Upper lobe of right lung (tissue), 1 donor: Measurements from ENCODE around the gene RHBDF2. TPM values are rescaled to one million over a fixed set of nuclear protein-coding genes. Genes with fewer than 3 reads are reported as not detected.
A peak's percentile ranks its signal among the peaks of the same experiment; 100 is the strongest.

Experiments used
- ATAC-seq: fragments of 200-7000 bp; cut with Tn5 transposase; one replicate; pipeline ENCODE4 v1.9.1; 2020; ENCODE audit warnings: mild to moderate bottlenecking, moderate library complexity
- DNase-seq: peaks from one replicate; pipeline ENCODE4 v3.0.0-alpha.2; 2020
- H3K27ac ChIP-seq: fragments of 200-600 bp; one replicate; pipeline ENCODE4 v1.8.0; 2022
- H3K27me3 ChIP-seq: fragments of 200-600 bp; one replicate; pipeline ENCODE4 v1.8.0; 2022; ENCODE audit warnings: mild to moderate bottlenecking
- H3K36me3 ChIP-seq: fragments of 200-600 bp; one replicate; pipeline ENCODE4 v1.8.0; 2022
- H3K4me1 ChIP-seq: fragments of 200-600 bp; one replicate; pipeline ENCODE4 v1.8.0; 2022
- H3K4me3 ChIP-seq: fragments of 200-600 bp; one replicate; pipeline ENCODE4 v1.8.0; 2022; ENCODE audit warnings: mild to moderate bottlenecking
- H3K9me3 ChIP-seq: fragments of 200-600 bp; one replicate; pipeline ENCODE4 v1.8.0; 2022
- intact Hi-C: fragments of 100-400 bp; cut with DNase I; formaldehyde crosslinking; loops from one replicate; pipeline ENCODE4 v1.11.0; 2022
- total RNA-seq: library from RNA; stranded (reverse); fragmentation: NEBNext Ultra II Directional; extraction: Animal tissue kit (Norgen Biotek cat#: 25700); gene quantifications from one replicate; pipeline ENCODE4 v1.2.1, GENCODE V29; 2021
- TF ChIP-seq, protein P1 (sequence below): fragments of 200-600 bp; IDR thresholded peaks from one replicate; pipeline ENCODE4 v1.8.0; 2022; ENCODE audit warnings: antibody characterized with exemption
- donor health status: DM: no; HTN: yes; CAD: no; lungs with severe emphysema.

RHBDF2 gene
- total RNA-seq, 1 donor from 2014 or later = 46.4 TPM

DNA sequence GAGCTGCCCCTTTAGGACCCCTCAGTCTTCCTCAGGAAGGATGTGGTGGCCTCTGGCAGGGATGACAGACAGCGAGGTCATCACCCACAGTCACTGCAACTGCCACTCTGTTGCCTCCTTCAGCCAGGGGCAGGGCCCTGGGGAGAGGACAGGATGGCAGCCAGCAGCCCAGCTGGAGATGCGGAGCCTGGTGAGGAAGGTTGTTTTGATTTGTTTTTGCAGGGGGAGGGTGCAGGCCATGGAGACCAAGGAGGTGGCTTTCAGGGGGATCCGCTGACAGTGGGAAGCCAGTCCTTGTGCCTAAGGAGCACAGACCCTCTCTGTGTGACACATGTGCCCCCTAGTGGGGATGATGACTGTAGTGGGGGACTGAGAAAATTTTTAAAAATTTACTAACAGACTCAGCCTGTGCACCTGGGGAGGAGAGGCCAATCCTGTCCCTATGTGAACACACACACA, 46.0 kb upstream of the RHBDF2 start:
- TF ChIP-seq, protein P1, sequence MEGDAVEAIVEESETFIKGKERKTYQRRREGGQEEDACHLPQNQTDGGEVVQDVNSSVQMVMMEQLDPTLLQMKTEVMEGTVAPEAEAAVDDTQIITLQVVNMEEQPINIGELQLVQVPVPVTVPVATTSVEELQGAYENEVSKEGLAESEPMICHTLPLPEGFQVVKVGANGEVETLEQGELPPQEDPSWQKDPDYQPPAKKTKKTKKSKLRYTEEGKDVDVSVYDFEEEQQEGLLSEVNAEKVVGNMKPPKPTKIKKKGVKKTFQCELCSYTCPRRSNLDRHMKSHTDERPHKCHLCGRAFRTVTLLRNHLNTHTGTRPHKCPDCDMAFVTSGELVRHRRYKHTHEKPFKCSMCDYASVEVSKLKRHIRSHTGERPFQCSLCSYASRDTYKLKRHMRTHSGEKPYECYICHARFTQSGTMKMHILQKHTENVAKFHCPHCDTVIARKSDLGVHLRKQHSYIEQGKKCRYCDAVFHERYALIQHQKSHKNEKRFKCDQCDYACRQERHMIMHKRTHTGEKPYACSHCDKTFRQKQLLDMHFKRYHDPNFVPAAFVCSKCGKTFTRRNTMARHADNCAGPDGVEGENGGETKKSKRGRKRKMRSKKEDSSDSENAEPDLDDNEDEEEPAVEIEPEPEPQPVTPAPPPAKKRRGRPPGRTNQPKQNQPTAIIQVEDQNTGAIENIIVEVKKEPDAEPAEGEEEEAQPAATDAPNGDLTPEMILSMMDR = peak; percentile 68
- peak; percentile 72 for ATAC-seq
- Histone ChIP-seq H3K36me3 (no peaks in the 10 kb centered on the region), H3K9me3 (no peaks in the 10 kb centered on the region), H3K4me1 (peaks cover 53% of the 10 kb centered on the region), H3K4me3 (no peak overlapping the region), H3K27me3 (no peaks in the 10 kb centered on the region), H3K27ac (peak overlapping the region; percentile 42)
- DNase-seq = no peak
- intact Hi-C loops = no loop called here

GRCh38 chr17:76546556-76547182, 45.4 kb upstream of the RHBDF2 start:
- no peak for DNase-seq
- no peak overlapping the region for H3K4me3 ChIP-seq
- no peak for ATAC-seq
- intact Hi-C loops = no loop called here
- H3K36me3 ChIP-seq = no peaks in the 10 kb centered on the region
- peak overlapping the region; percentile 42 for H3K27ac ChIP-seq
- TF ChIP-seq, protein P1 = no peak
- peaks cover 51% of the 10 kb centered on the region for H3K4me1 ChIP-seq
- no peaks in the 10 kb centered on the region for H3K27me3 ChIP-seq
- H3K9me3 ChIP-seq = no peaks in the 10 kb centered on the region

DNA sequence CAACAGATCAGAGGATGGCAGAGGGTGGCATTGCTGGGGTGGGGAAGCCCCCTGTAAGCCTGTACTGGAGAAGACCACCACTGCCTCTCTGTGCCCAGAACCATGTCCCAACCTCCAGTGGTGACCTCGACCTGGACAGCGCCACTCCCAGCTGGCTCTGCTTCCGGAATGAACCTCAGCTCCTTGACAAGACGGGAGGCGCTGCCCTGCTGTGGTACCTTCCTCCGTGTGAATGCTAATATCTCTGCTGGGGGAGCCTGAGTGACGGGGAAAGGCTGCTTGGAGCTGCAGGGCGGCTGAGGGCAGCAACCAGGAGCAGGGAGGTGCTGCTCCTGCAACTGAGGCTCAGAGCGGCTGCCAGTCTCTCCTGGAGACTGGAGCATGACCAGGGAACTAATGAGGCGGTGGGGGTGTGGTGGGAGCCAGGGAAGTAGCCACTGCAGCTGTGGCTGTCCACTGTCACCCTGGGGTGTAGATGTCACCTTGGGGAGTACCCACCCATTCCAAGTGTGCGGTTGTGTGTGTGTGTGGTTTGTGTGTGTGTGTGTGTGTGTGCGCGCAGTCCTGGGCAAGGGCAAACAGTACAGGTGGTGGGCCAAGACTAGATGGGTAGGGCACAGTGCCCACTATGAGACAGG, 44.8 kb upstream of the RHBDF2 start:
- no peaks in the 10 kb centered on the region for H3K9me3 ChIP-seq
- DNase-seq = no peak
- no peak overlapping the region for H3K4me3 ChIP-seq
- TF ChIP-seq, protein P1 = no peak
- no peaks in the 10 kb centered on the region for H3K36me3 ChIP-seq
- H3K27me3 ChIP-seq = no peaks in the 10 kb centered on the region
- no peak overlapping the region for H3K27ac ChIP-seq
- peaks cover 50% of the 10 kb centered on the region for H3K4me1 ChIP-seq
- no peak for ATAC-seq
- intact Hi-C loops = no loop called here

- DNase-seq (peak; percentile 63), ATAC-seq (no peak)
- H3K36me3 ChIP-seq = no peaks in the 10 kb centered on the region
- intact Hi-C loops = no loop called here
- H3K27ac ChIP-seq = peak overlapping the region; percentile 65
- H3K4me3 ChIP-seq = no peak overlapping the region
- H3K4me1 ChIP-seq = peaks cover 52% of the 10 kb centered on the region
- H3K9me3 ChIP-seq = no peaks in the 10 kb centered on the region
- H3K27me3 ChIP-seq = no peaks in the 10 kb centered on the region
- TF ChIP-seq, protein P1 = no peak
These were observed 43.5 kb upstream of the RHBDF2 start for GRCh38 chr17:76544546-76545365.

DNA sequence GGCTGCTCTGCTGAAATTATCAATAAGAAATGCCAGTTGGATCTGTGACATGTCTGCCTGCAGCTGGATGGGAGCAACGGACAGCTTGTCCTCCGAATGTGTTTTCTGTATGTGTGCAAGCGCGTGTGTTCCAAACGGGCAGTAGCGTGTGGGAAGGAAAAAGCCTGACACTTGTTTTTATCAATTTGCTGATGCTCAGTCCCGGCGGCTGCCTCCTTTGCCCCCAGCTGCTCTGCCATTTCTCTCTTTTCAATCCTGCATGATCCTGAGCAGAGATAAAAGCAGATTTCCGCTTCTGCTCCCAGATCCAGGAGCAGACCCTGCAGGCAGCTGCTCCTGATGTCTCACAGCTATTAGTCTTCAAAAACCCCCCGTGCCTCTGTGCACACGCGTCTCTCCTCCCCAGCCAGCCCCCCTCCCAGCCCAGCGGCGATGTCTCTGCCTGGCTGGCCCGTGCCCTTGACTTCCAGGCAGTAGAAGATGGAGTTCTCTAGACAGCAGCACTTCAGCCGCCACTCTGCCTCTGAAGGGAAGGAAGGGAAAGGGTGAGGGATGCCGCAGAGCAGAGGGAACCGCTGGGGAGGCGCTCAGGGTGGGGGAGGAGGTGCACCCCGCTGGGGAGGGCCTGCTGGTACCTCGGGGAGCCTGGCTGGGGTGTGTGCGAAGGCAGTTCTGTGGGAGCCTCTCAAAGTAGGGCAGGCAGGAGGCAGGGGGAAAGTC, 42.8 kb upstream of the RHBDF2 start:
- Histone ChIP-seq H3K4me3 (no peak overlapping the region), H3K4me1 (peaks cover 58% of the 10 kb centered on the region), H3K27me3 (no peaks in the 10 kb centered on the region), H3K36me3 (no peaks in the 10 kb centered on the region), H3K9me3 (no peaks in the 10 kb centered on the region), H3K27ac (peak overlapping the region; percentile 65)
- ATAC-seq = no peak
- intact Hi-C loops = no loop called here
- no peak for DNase-seq
- TF ChIP-seq, protein P1 = no peak
